GM10248 (cell line): ENCODE measurements around the gene AK4.

Experiments used
- CTCF ChIA-PET: fragments of 300-600 bp; sonication (Branson Sonifier 250); formaldehyde crosslinking; extraction: SDS; loops from one replicate; lab custom pipeline; 2021; ENCODE audit warnings: antibody characterized with exemption; lab: Yijun Ruan, JAX
- POLR2A ChIA-PET: fragments of 350-650 bp; sonication (Branson Sonifier 250); formaldehyde crosslinking; extraction: SDS; loops from one replicate; lab custom pipeline; 2020; ENCODE audit warnings: antibody characterized with exemption; lab: Yijun Ruan, JAX
- DNase-seq: peaks from one replicate; pipeline ENCODE4 v3.0.0; 2012; ENCODE audit errors: extremely low spot score
- TF ChIP-seq, protein P1 (sequence below): IDR thresholded peaks from 2 replicates; pipeline ENCODE4 v1.5.1; 2012; ENCODE audit warnings: mild to moderate bottlenecking, low read depth; ENCODE audit errors: extremely low read depth, missing control alignments, control extremely low read depth

The AK4 gene

DNA sequence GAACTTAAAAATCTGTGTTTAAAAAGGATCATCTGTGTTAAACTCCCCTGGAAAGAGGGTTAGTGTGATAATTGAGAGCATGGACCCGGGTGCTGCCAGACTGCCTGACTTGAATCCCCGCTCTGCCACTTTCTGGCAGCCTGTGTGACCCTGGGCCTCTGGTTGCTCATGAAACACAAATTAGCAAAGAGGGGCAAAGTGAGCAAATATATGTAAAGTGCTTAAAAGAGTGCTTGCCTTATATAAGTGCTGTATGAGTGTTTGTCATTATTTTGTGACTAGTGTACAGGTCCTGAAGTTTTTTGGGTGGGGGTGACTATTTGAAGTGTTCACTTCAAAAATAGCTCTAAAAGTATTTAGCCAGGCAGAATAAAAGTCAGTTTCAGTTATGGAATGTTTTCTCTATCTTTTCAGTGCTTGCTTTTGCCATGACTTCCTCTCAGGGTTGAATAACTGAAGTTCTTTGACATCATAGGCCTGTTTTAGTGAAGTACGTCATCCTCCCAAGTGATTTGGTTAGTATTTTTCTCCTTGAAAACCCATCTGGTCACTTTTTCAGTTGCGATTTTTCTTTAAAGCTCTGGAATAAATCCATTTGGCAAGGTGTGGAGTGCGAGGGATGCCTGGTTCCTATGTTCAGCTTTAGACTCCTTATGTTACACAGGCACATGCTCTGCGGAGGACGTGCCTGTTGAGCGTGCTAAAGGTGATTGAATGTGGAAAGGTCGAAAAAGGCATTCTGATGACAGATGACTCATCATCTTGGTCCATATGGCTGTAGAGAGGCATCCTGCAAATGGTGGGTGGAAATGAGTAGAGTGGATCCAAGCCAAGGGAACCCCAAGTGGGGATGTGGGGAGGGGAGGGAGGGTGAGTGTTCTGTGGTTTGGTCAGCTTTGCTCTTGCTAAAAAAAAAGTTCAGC is 47.8 kb downstream of the AK4 start:
- ChIA-PET CTCF (interaction anchor here (2.2 to 10.5 kb wide), 2 partner anchors 9 to 13 kb away, joined by 7 to 54 read pairs; no protein-coding TSS in a partner anchor), POLR2A (no interaction called here)
- no peak for DNase-seq
- TF ChIP-seq, protein P1, sequence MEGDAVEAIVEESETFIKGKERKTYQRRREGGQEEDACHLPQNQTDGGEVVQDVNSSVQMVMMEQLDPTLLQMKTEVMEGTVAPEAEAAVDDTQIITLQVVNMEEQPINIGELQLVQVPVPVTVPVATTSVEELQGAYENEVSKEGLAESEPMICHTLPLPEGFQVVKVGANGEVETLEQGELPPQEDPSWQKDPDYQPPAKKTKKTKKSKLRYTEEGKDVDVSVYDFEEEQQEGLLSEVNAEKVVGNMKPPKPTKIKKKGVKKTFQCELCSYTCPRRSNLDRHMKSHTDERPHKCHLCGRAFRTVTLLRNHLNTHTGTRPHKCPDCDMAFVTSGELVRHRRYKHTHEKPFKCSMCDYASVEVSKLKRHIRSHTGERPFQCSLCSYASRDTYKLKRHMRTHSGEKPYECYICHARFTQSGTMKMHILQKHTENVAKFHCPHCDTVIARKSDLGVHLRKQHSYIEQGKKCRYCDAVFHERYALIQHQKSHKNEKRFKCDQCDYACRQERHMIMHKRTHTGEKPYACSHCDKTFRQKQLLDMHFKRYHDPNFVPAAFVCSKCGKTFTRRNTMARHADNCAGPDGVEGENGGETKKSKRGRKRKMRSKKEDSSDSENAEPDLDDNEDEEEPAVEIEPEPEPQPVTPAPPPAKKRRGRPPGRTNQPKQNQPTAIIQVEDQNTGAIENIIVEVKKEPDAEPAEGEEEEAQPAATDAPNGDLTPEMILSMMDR = no peak

DNA sequence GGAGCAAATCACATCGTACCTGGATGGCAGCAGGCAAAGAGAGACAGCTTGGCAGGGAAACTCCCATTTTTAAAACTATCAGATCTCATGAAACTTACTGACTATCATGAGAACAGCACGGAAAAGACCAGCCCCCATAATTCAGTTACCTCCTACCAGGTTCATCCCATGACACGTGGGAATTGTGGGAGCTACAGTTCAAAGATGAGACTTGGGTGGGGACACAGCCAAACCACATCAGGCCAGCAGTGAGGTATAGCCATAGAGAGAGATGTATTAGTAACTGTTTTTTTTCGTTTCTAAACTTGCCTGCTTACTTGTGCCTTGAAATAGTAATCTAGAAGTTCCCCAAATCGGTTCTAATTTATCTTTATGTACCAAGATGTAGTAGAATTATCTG is 48.9 kb downstream of the AK4 start:
- no peak for DNase-seq
- TF ChIP-seq, protein P1 = no peak
- ChIA-PET CTCF (interaction anchor here (10.5 kb wide), 1 partner anchor 12 kb away, joined by 54 read pairs; no protein-coding TSS in a partner anchor), POLR2A (no interaction called here)

DNA sequence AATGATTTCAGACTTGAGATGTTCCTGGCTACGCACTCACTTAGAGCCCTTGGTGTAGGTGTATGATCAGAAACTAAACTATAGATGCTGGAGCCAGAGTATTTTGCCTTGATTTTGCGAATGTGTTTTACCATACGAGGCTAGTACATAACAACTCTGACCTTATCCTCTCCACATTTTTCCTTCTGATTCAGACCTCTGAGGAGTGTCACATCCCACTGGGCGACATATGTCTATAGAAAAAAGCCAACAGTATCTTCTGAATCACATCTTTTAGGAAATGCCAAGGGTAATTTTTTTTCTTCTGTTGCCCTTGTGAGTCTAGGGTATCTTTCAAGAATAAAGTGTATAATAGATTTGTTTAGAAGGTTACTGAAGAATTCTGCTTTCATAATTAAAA is 49.6 kb downstream of the AK4 start:
- DNase-seq = no peak
- POLR2A ChIA-PET = no interaction called here
- TF ChIP-seq, protein P1 = no peak
- CTCF ChIA-PET = interaction anchor here (1.2 to 10.5 kb wide), 3 partner anchors 10 to 11 kb away, joined by 4 to 54 read pairs (median 4); no protein-coding TSS in a partner anchor

GRCh38 chr1:65198096-65198495 is 50.1 kb downstream of the AK4 start:
- POLR2A ChIA-PET = no interaction called here
- no peak for DNase-seq
- CTCF ChIA-PET = interaction anchor here (0.8 to 10.5 kb wide), 6 partner anchors 8 to 17 kb away, joined by 4 to 54 read pairs (median 4); no protein-coding TSS in a partner anchor
- TF ChIP-seq, protein P1 = no peak

- no peak for DNase-seq
- ChIA-PET POLR2A (no interaction called here), CTCF (interaction anchor here (0.9 to 10.5 kb wide), 6 partner anchors 8 to 132 kb away, joined by 3 to 54 read pairs (median 4); no protein-coding TSS in a partner anchor)
- TF ChIP-seq, protein P1 = no peak
Observed at GRCh38 chr1:65200411-65200810, 52.4 kb downstream of the AK4 start.

GRCh38 chr1:65206836-65207235 is 58.8 kb downstream of the AK4 start:
- ChIA-PET POLR2A (interaction anchor here (1.1 kb wide), 1 partner anchor 35 kb away, joined by 4 read pairs; no protein-coding TSS in a partner anchor), CTCF (interaction anchor here (0.8 to 4.0 kb wide), 5 partner anchors 9 to 34 kb away, joined by 3 to 54 read pairs (median 8); no protein-coding TSS in a partner anchor)
- TF ChIP-seq, protein P1 = no peak
- DNase-seq = no peak
